H4 (cell line): ENCODE measurements around the gene KCNJ4. TPM values are rescaled to one million over a fixed set of nuclear protein-coding genes. Genes with fewer than 3 reads are reported as not detected.

ENCODE experiments used
- DNase-seq: peaks from one replicate; pipeline ENCODE4 v3.0.0-alpha.2; 2015; ENCODE audit warnings: low spot score
- total RNA-seq: library from RNA; depleted of rRNA; stranded (reverse); fragments of >200 nt; shearing (Covaris generic); gene quantifications from 2 replicates; pipeline ENCODE4 v1.2.3, GENCODE V29; 2014; rRNA removed

The KCNJ4 gene
- 0.60 and 1.1 TPM in 2 replicates for total RNA-seq

DNA sequence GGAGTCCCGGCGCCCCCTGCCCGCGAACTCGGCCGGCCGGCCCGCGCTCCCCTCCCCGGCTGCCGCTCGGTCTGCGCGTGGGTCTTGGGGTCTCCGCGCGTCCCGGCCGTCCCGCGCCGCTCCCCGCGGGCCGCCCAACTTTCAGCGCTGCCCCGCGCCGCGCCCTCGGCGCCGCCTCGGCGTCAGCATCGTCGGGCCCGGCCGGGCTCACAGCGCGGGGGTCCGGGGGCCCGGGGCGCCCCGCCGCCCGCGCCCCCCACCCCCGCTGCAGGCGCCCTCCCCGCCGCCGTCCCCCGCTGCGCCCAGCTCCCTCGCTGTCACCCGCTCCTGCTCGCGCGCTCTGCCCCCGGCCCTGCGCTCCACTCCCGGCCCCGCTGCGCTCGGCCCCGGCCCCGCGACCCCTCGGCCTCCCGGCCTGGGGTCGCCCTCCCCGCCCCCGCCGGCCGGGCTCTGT, at the start of gene KCNJ4:
KCNJ4 (minus strand) TSS at position 124 of the 454 bp plus-strand sequence. CDS start 27,067 bp downstream, outside the sequence.
- DNase-seq: no peak

DNA sequence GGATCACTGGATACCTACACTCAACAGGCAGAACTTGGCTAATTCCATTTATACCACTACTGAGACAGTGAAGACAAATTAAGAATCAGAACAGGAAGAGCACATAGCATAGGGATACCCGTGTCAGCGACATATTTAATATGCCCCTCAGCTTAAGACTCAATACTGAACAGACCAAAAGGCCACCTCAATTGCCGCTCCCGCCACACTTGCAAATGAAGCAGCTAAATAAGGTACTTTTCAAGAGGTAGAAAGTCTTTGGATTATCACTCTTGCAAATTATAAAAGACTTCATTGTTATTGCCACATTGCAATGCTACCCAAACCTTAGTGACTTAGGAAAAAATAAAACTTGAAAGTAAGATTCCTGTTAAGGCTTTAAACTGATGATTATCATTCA, 48.0 kb upstream of the KCNJ4 start:
- DNase-seq: no peak

DNA sequence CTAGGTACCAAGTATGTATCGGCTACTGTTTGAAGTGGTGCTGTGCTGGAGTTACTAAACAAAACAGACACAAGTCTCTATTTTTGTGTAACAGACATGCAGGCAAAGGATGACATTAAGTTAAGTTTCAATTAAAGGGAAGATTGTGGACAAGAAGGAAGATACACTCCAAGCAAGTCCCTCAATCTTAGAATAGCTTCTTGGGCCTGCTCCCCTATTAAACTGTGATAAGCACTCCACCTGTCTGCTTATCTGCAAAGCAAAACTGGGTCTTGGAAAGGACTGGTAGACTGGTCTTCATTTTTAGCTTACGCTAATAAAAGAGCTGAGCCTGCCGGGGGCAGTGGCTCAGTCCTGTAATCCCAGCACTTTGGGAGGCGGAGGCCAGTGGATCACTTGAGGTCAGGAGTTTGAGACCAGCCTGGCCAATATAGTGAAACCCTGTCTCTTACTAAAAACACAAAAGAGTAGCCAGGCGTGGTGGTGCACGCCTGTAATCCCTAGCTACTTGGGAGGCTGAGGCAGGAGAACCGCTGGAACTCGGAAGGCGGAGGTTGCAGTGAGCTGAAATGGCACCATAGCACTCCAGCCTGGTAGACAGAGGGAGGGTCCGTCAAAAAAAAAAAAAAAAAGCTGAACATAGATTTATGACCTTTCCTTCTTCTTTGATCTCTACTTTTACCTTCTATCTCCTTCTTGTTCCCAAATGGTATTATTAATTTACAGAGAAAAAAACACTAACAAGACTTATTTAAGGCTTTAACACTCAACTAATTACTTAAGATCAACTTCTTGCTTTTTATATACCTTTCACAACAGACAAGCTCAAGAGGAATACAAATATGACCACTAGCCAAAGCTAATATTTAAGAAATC, 47.0 kb upstream of the KCNJ4 start:
- DNase-seq: no peak

DNA sequence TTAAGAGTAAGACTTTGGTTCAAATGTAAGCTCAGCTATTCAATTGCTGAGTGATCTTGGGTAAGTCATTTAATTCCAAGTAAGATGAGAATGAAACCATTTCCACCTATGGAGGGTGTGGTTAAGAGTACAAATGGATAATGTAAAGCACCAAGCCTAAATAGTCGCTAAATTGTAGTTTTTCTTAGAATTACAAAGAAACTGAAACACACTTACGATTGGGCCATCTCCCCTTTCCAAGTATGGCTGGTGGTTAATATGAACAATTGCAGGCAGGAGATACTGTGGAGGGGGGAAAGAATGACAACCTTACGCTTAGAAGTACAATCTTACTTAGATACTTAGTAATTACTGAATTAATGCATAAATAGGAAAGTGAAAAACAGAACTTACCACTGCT, 42.9 kb upstream of the KCNJ4 start:
- no peak for DNase-seq

DNA sequence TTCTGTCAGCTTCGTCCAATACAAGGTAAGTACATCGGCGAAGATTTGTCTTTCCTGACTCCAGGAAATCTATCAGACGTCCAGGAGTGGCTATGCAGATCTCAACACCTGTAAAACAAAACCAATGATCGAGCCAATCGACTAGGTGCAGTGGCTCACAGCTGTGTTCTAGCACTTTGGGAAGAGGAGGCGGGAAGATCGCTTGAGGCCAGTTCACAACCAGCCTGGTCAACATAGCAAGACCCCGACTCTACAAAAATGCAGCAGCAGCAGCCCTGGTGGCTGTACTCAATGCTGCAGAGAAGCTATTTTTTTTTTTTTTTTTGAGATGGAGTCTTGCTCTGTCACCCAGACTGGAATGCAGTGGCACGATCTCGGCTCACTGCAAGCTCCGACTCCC, 39.9 kb upstream of the KCNJ4 start:
- DNase-seq: no peak

DNA sequence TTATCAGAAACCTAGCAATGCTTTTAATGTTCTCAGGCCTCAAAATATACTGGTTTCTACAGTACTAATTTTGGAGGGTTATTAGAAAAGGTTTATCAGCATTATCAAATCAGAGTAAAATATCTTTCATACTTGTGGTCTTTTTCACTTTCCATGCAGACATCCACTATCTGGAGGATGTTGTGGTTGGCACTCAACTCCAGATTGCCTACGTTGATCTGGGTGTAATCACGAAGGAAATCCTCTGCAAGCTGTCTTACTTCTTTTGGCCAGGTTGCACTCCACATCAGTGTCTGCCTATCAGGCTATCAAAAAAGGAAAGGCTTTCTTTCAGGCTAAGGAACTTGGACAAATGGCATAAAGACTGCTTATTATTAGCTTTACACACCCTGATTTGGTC, 39.5 kb upstream of the KCNJ4 start:
- DNase-seq: no peak

DNA sequence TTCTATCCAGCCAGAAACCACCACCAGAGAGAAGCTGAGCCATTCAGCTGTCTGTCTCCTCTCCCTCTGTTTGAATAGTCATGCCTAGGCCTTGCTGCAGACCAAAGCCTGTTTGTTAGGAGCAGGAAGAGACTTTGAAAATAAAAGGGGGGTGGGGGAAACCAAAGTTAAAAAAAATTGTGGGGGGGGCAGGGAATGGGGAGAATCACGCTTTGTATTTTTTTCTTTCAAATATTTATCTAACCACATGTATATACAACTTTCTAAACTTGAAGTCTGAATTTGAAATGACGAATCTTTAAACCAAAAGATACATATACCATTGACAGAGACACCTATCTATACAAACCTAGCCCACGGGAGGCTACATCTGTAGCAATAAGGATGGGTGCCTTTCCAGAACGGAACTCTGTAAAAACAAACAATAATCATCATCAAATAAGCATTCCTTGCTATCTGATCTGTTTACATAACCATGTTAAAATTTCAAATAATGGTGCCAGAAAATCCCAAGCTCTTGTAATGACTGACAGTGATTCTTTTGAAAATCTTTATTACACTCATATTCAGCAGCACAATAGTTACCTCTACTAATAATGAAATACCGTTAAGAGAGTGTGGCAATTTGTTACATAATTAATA, 36.8 kb upstream of the KCNJ4 start:
- DNase-seq: no peak

DNA sequence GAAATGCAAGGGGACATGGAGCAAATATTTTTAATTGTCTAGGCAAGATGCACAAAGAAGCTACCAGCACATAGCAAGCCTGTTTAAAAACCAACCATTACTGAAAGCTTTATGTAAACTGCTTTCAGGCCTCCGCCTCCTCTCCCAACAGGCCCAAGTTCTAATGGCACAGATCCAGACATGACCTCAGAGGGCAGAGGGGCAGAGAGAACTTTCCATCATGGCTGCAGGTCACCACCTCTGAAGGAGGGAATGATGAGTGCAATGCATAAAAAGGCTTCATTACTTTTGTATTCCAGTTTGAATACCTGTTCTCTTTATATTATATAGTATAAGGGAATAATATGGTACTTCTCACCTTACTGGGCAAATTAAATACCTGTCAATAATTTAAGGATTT, 35.9 kb upstream of the KCNJ4 start:
- peak; percentile 58 for DNase-seq

DNA sequence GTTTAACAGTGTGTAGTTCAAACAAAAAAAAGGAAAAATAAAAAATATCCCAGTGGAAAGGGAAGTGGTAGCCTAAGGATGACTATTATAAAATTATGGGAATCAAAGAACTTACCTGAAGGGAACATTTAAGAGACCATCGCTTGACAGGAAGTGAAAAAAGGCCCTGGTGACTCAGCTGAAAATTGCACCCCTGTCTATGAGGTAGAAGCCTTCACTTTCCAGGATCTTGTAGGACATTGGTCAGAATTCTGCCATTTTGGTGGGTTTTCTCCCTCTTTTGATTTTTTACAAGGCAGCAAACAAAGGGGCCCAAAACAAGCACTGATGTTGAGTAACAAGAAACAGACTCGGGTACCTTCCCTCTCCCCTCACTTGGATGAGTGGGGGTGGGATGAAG, 35.5 kb upstream of the KCNJ4 start:
- no peak for DNase-seq

DNA sequence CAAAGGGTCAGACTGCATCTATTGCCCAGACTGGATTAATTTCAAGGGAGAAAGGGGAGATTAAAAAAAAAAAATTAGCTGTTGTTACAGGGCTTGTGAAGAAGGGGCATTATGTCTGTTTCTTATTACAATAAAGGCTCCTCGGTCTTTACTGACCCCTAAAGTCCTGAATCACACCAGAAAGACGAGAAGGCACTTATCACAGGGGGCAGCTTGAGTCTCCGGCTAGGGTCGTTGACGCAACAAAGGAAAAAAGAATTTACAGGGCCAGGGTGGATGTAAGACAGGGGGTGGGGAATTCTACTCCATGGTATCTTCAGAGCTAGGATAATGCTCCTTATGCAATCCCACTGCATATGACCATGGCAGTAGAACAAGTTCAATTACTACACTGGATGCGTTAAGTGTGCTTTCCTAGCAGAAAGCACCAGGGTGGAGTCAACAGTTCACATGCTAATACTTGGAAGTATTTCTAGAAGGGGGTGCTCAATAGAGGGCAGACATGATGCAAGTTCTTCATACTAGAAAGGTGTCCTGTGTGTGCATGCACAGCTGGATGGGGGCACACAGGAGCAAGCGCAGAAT, 34.7 kb upstream of the KCNJ4 start:
- DNase-seq: no peak

DNA sequence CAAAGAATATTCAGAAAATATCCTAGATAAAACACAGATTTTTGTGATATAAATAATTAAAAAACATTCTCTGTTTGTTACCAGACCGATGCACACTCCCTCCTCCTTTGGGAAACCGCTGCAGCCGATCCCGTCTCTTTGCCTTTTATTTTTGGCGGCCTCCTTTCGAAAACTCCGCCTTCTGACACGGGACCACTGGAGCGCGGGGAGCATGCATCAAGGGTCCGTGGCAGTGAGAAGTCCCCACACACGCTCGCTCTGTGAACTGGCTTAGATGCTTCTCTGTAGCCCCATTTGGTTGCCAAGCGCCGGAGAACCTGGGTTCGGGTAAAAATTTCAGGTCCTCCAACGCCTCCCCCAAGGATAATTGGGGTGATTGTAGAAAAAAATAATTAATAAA, 34.1 kb upstream of the KCNJ4 start:
- no peak for DNase-seq

DNA sequence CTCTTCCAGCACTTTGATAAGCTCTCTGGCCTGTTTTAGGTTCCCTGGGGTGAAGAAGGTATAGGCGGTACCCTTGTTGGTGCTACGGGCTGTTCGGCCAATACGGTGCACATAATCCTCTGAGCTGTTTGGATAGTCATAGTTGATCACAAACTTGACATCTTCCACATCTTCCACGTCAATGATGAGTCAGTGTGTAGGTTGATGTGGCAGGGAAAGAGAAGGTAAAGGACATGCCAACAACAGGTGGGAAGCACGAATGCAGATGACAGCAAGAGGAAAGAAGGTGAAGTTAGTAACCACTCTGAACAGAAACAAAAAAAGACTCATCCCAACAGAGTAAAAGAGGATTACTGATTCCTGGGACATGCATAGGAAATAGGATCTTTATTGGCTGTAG, 32.9 kb upstream of the KCNJ4 start:
- DNase-seq: no peak

DNA sequence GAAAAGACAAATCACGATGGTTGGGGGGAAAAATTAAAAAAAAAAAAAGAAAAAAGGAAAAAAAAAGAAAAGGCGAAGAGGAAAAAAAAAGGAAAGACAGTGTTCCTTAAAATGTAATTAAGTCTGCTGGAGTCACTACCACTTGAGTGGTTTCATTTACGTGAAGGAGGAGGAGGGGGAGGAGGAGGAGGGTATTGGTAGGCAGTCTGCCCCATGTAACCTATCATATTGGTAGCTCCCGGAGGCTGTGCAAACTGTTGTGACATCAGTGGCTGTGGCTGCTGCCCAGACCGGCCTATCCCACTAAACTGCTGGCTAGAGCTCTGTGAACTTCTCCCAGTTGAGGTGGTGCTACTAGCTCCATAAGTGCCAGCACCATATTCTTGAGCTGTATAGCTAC, 30.8 kb upstream of the KCNJ4 start:
- DNase-seq: no peak

DNA sequence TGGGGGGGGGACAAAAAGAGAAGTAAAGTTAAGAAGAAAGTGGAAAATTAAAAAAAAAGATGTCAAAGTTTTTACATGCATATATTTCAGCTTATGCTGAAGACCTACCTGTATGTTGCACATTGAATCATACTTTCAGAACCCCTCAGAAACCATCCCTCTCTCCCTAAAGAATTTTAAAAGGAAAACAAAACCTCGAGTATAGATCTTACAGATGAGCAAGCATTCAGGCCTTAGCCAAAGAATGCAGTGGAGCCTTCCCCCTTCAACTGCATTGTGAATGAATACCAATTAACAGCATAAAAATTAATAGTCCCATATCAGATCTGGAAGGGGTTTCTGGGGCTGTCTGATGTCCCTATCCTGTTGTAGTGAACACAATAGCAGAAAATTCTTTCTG, 29.2 kb upstream of the KCNJ4 start:
- DNase-seq: no peak

DNA sequence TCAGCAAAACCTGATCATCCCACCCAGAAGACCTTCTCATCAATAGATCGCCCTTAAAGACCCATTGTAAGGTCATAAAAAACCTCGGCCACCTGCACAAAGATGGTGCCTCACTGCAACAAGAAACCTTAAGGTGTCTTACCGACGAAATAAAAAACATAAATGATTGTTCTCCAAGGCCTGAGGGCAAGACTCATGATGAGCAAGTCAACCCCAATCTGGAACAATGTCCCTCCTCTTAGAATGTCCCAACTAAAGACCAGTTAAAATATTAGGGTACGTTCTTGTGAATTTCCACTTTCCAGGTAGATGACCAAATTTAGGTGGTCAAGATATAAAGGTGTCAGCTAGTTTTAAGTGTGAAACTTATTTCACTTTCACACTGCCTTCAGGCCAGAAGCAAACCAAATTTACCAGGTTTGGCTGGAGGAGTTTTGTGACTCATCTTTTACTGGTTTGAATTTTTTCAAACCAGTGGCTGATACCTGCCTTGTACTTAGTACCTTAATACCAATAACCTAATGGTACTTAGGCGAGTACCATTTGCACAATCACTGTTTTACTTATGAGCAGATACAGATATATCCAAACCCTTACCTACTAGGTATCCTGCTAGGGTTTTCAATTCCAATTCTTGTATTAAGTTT, 27.8 kb upstream of the KCNJ4 start:
- no peak for DNase-seq

DNA sequence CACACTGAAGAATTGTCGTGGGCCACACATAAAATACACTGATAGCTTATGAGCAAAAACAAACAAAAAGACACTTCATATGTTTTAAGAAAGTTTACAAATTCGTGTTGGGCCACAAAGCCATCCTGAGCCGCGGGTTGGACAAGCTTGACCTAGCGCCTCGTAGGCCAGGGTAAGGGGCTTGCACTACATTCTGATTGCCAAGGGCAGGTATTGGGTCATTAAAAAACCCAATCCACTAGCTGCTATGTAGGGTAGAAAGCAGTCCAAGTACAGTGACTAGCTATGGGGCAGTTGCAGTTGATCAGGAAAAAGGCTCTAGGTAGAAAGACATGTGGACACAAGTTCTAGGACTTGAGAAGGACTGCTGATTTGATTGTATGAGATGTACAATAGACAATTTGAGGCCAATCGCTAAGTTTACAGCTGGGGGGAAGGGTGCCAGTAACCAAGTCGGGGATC, 26.9 kb upstream of the KCNJ4 start:
- DNase-seq: no peak

DNA sequence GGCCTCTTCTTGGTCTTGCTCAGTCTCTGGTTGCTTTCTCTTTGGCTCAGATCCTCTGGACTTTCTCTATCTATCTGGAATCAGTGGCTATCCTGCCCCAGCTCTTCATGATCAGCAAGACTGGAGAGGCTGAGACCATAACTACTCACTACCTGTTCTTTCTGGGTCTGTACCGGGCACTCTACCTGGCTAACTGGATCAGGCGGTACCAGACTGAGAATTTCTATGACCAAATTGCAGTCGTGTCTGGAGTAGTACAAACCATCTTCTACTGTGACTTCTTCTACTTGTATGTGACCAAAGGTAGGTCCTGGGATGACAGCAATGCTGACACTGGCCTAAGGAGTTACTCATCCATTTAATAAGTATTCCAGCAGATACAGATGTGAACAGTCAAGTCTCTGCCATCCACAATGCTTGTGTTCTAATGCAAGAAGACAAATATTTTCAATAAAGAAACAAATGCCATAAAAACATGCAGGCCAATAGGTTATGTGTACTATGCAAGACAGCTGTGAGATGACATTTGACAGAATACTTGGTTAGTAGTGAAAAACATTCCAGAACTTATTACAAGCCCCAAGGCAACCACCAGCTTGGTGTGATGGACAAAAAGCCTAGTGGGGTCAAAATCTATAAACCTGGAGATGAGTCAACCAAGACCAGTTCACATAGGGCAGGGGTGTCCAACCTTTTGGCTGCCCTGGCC, 26.3 kb upstream of the KCNJ4 start:
- no peak for DNase-seq

DNA sequence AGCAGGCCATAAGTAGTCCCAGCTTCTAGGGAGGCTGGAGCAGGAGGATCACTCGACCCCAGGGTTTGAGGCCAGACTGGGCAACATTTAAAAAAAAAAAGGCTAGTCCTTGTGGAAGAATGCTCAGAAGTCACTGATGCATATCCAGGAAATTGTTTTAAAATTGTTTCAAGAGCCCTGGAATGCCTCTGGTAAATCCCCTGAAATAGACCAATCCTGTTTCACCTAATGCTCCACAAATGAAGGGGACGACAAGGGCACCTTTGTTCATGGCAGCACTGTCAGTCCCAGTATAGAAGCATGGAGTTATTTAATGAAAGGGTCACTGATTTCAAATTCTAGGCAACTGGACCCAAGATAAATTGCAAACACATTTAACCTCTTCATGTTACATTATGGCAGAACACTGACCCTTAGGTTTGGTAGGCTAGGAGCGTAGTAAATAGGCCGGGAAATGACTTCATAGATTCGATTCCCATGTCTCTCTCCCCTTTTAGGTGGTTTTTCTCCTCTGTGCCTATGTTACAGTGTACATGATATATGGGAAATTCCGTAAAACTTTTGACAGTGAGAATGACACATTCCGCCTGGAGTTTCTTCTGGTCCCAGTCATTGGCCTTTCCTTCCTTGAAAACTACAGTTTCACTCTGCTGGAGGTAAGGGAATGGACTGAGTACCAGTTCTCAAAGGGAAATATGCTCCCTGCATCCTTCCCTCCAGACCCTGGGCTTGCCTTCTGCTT, 24.3 kb upstream of the KCNJ4 start:
- DNase-seq: no peak

DNA sequence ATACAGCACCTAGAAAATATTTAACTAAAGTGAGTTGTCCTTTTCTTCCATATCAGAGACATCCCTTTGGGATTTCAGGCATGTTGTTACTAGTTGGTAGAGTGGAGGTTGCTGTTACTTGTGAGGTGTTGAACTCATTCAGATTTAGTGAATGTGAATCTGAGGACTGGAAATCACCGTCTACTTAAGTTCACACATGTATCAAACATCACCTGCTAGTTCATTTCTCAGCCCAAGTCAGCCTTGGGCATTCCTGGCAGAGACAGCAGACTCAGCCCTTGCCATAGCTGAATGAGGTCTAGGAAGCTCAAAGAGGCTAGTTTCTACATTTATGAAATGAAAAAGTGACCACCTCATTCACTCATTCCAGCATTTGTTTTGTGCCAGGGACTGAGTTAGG, 22.6 kb upstream of the KCNJ4 start:
- DNase-seq: peak; percentile 2

DNA sequence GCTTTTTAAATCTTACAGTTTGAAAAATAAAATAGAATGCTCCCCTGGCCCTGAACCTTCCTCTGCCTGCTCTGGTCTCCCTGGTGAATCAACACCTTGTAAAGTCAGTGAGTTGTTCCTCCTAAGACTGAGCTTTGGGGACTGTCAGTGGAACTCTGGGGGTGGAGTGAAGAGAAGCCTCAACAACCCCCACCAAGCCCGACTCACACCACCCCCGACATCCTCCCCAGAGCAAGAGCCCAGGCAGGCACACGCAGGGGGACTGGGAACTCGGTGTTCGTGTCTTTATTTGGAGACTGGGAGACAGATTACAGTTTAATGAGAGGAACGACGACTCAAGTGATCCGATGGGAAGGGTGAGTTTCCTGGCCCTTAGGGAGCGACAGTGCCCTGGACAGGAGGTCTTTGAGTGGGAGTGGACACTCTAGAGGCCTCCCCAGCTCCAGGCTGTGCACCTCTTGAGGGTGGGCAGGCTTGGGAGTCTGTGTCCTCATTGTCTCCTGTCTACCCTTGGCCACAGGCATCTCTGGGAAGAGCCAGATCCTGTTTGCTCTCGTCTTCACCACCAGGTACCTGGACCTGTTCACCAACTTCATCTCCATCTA, 19.1 kb upstream of the KCNJ4 start:
- DNase-seq: peak; percentile 2
